ENCODE results near the gene ZWILCH.

Gene ZWILCH

DNA sequence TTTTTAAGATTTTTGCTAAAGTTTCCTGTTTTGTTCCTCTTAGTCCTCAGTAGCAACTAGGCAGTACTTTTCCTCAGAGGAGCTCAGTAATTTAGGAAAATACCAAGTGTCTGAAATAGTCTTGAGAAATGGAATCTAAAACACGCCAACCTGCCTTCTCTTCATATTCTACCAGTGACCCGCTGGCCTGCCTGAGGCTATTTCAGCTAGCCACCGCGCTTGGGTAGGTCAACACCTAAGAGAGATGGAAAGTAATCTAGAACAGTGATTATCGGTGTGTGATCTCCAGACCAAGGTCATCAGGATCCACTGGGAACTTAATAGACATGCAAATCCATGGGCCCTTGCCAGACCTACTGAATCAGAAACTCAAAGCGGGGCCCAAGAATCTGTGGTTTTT lies 53.1 kb downstream of the ZWILCH start:
- DNase-seq: no peak

DNA sequence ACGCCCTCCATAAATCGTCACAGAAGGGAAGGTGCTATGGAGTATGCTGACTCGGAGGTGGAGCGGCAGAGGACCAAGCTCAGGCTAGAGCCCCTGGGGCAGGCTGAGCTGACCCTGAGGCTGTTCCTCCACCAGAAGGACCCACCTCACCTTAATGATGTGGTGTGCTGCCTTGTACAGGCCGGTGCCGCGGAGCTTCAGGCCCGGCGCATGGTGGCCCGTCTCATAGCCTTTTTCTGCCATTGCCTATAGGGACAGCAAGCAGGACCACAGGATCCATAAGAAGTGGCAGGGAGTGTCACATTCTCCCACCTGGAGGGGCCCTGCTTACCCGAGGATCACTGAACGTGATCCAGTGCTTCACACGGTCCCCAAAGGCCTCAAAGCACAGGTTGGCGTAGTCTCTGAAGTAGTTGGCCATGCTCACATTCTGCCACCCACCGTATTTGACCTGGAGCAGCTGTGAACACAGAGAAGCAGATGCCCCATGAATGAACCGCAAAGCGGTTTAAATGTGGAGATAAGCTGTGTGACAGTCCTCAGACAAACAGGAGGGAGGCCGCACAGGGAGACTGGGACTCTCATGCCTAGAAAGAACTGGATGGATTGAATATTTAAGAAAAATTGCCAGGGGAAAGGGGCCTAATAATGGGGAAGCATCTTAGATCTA lies 55.9 kb downstream of the ZWILCH start:
- DNase-seq: no peak

DNA sequence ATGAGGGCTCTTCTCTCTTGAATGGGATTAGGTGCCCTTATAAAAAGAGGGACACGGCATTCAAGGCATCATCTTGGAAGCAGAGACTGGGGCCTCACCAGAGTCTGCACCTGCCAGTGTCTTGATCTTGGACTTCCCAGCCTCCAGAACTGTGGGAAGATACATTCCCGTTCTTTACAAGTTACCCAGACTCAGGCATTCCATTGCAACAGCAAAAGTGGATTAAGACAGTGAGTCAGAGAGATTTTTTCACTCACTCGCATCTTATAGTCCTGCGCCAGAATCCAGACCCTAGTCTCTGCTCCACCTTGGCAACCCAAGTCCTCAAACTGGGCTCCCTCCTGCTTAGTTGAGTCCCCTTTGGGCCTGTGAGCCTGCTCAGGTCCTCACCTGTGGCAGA lies 58.0 kb downstream of the ZWILCH start:
- DNase-seq: no peak

DNA sequence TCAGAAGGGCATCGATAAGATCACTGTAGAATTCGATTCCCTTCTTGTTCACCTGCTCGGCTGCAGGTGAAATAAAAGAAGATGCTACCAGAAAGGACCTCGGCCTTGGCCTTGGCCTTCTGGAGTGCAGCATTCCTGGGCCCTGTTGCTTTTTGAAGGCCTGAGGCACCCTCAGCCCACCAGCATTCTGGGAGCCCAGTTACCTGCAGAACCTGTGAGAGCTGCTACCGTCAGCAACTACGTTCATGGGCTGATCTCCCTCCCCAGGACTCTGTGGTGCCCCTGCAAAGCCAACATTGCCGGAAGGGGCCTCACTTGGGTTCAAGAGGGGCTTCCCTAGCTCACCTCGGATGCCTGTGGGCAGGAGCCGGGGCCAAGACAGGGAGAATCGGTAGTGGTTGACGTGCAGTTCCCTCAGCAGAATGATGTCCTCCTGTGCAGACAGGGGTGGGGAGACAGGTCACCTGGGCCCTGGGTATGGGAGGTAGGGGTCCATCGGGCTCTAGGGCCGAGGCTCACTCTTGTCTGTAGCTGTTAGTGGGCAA lies 58.5 kb downstream of the ZWILCH start:
- DNase-seq: no peak

DNA sequence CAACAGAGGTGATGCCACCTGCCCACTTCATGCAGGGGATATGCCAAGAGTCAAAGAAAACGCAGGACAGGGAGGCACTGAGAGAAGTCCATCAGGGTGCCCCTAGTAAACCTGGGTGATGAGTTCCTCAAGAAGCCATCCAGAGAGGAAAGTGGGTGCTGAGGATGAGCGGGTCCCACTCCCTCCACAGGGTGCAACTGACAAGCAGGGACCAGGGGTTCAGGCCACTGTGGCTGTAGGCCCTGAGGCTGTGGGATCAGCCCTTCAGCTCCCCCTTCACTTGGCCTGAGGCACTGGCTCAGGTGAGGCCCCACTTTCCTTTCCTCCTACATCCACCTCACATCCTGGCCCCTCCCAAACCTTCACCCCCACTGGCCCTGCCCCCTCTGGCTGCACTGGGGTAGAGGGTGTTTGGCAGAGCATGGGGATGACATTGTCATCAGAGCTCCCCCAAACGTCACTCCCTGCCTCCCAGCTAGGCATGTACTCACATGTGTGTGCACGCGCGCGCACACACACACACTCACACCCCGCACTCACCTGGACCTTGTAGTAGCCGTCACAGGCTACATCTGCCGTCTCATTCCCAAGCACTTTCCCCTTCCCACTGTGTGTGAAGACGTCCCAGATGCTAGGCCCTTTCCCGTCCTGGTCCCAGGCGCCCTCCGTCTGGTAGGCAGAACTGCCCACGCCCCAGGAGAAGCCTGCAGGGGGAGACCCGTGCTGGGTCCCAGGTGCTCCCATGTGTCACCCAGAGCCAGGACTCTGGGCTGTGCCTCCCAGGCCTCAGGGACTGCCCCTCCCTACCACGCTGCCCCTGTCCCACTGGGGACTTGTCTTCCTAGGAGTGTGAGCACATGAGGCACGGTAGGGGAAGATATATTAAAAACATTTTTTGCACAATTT lies 59.3 kb downstream of the ZWILCH start:
- DNase-seq: no peak

DNA sequence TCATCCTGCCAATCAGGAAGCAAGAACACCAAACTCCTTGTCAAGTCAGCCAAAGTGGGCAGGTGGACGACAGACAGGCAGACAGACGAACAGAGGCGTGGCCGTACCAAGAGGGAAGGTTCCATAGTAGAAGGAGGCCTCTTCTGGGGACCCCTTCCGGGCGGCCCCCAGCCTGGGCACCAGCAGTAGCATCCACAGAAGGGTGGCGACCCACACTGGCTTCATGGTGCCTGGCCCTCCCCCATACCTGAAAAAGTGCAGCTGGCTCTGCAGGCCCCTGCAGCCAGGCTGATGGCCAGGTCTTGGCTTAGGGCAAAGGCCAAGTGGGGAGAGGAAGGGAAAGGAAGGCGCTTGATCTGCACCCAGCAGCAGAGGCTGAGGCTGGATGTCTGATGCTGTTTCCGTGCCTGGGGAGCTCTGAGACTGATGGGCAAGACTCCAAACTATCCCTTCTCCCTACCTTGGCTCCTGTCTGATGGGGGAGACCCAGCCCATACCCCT lies 60.1 kb downstream of the ZWILCH start:
- no peak for DNase-seq

DNA sequence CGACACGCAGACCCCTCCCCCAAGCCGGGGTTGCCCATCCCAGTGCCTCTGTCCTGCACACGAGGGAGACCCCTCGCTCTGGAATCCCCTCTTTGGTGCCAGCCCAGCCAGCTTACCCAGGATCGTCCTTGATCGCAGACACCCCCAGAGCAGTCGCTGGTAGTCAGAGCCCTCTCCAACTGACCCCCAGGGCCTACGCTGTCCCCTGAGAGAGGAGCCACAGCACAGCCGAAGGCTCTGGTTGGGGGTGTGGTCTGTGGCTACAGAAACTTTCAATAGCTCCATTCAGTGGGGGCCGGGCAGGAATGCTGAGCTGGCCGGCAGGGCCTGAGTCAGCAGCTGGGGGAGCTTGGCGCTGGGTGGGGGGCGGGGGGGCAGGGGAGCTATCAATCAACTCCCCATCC lies 60.6 kb downstream of the ZWILCH start, which contains the start of gene LCTL:
Gene LCTL, minus strand, starts transcription at position 258 of the 404 bp plus-strand sequence. CDS start 633 bp downstream, outside the sequence.
- DNase-seq: no peak

DNA sequence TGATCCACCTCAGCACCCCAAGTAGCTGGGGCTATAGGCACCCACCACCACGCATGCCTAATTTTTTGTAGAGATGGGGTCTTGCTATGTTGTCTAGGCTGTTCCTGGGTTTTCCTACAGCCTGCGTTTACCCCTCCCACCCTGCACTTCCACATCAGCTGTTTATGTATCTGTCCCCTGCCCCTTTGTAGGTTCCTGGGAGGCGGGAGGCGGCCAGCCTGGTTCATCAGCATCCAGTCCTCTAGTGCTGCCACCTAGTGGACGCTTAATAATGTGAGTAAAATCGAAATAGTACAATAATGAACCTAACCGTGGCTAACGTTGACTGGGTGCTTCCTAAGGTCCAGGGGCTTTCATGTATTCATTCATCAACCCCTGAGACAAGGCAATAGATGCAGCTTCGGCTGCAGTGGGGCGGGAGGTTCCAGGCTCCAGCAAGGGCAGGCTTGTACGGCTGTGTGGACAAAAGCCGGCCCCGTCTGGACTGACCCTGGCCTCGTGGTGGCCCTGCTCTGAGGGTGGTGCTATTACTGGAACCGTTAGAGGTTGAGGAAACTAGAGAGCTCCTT lies 61.9 kb downstream of the ZWILCH start:
- DNase-seq: no peak

DNA sequence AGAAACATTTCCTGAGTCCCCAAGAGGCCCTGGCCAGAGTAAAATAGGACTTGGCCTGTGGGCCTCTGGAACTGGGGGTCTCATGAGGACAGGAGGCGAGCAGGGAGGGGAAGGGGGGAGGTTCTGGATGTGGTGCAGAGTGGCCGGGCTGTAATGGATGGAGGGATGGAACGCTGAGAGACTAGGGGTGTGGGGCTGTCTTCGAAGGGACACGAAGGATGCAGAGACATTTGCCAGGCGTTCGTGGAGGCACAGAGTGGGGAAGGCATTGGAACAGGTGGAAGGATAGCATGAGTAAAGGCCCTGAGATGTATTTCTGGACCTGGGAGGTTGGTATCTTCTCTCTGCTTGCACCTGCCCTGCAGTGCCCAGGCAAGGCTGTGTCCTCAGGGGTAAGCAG lies 62.8 kb downstream of the ZWILCH start:
- DNase-seq: no peak

DNA sequence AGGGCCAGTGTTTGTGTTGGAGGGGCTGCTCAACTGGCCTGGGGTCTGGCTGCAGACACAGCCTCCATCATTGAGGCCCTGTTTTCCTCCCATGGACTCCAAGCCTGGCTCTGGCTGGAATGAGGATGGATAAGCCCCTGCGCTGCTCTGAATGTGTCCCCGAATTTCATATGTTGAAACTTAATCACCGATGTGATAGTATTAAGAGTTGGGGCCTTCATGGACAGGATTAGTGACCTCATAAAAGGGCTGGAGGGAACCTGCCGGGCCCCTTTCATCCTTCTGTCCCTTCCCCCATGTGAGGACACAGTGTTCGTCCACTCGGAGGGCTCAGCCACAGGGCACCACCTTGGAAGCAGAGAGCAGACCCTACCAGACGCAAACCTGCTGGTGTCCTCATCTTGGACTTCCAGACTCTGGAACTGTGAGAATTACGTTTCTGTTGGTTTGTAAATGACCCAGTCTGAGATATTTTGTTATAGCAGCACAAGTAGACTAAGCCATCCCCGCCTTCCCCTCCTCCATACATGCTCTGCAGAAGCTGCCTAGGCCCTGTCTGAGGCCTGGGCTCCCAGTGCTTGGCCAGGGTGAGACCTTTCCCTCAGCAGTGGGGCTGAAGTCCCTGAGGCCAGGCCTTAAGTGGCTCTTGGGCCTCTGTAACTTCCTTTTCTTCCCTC lies 64.5 kb downstream of the ZWILCH start:
- DNase-seq: no peak

DNA sequence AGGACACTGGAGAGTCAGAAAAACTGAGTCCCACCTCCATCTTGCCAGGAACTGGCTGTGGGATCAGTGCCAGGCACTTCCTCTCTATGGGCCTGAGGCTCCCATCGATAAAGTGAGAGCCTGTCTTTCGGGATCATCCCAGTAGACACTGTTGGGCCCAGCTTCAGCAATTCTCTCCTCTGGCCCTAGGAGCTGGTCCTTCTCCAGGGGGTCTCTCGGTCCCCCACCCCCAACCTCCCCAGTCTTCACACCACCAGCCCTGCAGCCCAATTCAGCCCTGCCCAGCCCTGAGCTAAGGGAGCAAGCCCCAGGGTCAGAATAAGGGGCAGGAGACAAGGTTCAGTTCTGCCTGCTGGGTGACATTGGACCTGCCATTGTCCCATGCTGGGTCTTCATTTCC lies 65.2 kb downstream of the ZWILCH start:
- no peak for DNase-seq

DNA sequence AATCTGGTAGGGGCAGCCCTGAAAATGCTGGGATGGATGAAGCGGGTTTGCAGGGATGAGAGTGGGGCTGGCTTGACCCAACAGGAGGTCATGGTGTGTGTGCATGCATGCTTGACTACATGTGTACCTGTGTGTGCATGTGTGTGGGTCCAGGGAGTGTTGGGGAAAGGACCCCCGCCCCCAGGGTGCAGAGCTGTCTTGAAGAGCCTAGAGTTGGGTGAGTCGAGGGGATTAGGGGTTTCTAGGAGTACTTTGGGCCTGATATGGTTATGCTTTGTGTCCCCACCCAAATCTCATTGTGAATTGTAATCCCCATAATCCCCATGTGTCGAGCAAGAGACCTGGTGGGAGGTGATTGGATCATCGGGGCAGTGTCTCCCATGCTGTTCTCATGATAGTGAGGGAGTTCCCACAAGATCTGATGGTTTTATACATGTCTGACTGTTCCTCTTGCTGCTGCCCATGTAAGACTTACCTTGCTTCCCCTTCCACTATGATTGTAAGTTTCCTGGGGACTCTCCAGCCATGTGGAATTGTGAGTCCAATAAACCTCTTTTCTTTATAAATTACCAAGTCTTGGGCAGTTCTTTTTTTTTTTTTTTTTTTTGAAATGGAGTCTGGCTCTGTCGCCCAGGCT lies 65.8 kb downstream of the ZWILCH start:
- DNase-seq: no peak

DNA sequence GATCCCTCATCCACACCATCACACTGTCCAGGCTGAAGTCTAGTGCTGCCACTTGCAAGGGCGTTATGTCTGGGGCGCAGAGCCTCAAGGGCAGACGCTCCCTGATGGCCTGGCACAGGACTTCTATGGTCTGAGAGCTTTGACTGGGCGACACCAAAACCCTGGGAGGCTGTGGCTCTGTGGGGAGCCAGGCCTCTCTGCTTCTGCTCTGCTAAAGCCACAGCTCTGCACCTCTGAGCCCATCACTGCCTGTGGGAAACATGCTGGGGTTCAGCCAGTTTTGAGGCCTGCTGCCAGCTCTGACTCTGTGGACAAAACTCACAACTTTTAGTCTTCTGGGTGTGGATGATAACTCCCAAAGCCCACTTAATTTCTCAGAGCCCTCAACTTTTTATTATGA lies 67.0 kb downstream of the ZWILCH start:
- DNase-seq: no peak

DNA sequence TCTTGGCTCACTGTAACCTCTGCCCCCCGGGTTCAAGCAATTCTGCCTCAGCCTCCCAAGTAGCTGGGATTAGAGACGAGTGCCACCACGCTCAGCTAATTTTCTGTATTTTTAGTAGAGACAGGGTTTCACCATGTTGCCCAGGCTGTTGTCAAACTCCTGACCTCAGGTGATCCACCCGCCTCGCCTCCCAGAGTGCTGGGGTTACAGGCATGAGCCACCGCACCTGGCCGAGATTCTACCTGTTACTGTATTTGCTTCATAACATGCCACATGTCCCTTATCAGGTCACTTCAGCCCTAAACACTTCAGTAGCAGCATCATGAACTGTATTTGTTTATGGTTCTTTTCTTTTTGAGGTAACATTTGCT lies 68.2 kb downstream of the ZWILCH start:
- DNase-seq: no peak

DNA sequence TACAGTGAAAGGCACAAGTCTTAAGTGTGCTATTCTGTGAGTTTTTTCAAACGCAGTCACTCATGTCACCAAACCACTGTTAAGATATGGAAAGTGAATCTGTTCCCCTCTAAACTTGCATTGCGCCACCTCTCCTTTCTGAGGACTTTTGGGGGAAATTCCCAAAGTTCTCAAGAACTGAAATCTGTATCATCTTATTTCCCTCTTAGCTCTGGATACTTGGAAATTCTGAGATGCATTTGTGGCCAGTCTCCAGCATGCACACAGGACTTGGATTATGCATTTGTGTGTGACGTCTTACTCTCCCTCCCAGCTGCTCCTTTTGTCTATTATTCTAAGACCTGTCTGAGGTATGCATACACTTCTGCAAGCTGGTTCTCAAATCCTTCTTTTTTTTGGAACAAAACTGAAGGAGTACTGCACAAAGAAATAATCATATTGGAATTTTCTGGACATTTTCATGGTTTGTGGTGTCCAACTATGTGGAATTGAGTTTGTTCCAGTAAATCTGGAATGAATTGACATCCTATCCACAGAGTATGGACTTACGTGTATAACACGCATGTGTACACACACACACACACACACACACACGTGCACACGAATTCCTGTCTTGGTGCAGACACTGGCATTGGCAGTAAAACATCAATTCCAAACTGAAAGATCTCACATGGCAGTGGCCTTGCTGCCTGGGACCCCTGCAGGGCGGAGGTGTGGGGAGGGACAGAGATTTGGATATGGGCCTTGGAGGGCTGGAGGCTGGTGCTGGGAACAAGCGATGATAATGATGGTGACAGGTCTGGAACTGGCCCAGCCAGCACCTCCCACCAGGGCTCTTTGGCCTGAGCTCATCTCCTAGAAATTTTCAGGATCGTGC lies 68.8 kb downstream of the ZWILCH start:
- DNase-seq: no peak

DNA sequence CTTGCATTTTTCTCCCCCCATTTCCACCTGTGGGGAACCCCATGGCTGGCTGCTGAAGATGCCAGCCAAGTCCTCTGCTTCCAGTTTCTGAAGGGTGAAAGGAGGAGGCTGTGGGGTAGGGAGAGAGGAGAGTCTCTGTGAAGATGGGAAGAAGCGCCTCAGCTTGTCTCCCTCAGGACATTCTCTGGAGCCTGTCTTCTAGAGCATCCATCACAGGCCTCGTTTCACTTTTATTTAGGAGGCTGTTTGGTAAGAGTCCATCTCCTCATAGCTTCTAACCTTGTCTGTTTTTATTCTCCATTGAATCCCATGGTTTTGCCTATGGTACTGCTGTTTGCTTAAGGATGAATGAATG lies 69.4 kb downstream of the ZWILCH start:
- DNase-seq: no peak

DNA sequence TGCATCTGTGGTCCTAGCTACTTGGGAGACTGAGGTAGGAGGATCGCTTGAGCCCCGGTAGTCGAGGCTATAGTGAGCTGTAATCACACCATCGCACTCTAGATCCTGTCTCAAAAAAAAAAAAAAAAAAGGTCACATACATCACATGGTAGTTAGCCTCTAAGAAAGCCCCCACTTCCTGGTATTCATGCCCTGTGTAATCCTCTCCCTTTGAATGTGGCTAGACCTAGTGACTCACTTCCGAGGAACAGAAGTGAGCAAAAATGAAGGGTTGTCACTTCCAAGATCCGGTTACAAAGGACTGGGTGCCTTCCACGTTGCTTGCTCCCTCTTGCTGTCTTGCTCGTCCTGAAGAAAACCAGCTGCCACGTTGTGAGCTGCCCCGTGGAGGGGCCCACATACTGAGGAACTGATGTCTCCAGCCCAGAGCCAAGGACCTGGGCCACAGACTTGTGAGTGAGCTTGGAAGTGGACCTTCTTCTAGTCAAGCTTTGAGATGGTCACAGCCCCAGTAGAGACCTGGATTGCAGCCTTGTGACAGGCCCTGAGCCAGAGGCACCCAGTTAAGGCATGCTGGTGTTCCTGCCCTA lies 73.3 kb downstream of the ZWILCH start:
- no peak for DNase-seq

DNA sequence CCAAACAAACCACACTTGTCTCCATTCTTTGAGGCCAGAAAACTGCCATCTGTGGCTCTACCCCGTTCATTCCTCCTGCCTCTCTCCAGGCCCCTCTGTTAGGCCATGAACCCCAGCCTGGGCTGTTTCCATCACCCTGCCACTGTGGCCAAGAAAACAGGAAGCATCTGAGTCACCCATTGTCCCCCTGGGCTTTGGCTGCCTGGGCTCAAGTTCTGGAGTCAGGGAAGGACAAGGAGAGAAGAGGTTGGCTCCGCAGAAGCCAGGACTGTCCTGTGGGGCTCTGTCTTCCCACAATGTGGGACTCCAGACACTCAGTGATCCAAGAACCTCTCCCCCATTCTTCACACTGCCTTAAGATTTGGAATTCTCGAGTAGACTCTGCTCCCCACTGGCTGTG lies 75.5 kb downstream of the ZWILCH start:
- no peak for DNase-seq

DNA sequence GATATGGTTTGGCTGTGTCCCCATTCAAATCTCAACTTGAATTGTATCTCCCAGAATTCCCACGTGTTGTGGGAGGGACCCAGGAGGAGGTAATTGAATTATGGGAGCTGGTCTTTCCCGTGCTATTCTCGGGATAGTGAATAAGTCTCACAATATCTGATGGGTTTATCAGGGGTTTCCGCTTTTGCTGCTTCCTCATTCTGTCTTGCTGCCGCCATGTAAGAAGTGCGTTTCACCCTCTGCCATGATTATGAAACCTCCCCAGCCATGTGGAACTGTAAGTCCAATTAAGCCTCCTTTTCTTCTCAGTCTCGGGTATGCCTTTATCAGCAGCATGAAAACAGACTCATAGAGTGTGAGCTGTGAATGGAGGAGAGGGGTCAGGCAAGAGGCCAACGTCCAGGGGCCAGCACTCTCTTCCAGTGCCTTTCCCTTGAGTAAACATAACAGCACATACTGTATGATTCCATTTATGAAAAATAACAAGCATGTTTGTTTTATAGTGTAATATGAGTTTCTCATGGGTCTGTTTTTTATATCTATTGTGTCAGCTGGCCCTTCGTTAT lies 76.9 kb downstream of the ZWILCH start:
- DNase-seq: no peak

DNA sequence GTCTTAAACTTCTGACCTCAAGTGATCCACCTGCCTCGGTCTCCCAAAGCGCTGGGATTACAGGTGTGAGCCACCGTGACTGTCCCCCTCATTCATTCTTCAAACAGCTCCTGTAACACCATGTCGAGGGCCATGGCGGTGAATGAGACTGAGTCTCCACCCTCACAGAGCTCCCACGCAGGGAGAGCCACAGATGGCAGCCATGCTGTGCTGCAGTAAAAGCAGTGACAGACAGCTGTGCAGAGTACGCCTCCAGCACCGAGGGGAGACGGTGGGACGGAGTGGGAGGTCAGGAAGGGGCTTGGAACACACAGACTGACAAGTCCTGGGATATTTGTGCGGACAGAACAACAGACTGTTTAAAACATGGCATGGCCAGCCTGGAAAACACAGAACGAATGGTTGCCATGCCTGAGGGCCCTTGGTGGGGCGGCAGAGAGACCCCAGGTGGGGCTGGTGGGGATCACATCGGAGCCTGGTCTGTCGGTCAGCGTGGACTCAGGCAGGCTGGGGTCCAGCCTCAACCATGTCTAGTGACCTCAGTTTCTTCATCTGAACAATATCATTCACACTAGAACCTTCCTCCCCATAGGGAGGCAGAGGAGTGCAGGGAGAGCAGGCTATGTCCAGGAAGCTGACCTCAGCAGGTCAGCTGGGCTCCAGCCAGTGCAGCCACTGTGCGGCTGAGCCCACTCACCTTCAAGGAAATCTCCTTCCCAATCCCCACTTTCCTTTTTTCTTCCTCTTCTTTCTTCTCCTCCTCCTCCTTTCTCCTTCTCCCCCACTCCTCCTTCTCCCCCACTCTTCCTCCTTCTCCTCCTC lies 81.2 kb downstream of the ZWILCH start:
- DNase-seq: no peak

Data from KG1 (cell line).